ENCODE results near the gene GOLGA8J.

Gene GOLGA8J

DNA sequence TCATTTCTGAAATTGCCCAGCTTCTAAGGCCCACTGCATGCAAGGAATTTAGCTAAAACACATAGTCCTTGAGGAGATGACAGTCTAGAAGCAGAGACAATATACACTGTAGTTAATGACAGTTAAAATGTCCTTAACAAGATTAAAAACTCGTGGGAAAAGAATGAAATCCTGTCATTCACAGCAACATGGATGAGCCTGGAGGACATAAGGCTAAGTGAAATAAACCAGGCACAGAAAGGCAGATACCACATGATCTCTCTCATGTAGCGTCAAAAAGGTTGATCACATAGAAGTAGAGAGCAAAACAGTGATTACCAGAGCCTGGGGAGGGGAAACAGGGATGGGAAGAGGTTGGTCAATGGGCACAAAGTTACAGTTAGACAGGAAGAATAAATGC, 36.3 kb upstream of the GOLGA8J start:
- no peaks in the 10 kb centered on the region for H3K4me1 ChIP-seq (ENCODE audit: insufficient read depth, poor library complexity, severe bottlenecking)
- no peak for ATAC-seq (ENCODE audit: low read depth)
- no peak overlapping the region for H3K4me3 ChIP-seq (ENCODE audit: severe bottlenecking)
- H3K27ac ChIP-seq (ENCODE audit: poor library complexity, severe bottlenecking), result no peak overlapping the region
- no peak for DNase-seq (ENCODE audit: low spot score)
- no peaks in the 10 kb centered on the region for H3K27me3 ChIP-seq (ENCODE audit: insufficient read depth, poor library complexity, severe bottlenecking)
- TF ChIP-seq CTCF (IDR thresholded peaks at IDR 0.05; ENCODE audit: poor library complexity, severe bottlenecking), result no peak
- H3K36me3 ChIP-seq (ENCODE audit: low read depth), result no peaks in the 10 kb centered on the region
- H3K9me3 ChIP-seq (ENCODE audit: severe bottlenecking), result no peaks in the 10 kb centered on the region

DNA sequence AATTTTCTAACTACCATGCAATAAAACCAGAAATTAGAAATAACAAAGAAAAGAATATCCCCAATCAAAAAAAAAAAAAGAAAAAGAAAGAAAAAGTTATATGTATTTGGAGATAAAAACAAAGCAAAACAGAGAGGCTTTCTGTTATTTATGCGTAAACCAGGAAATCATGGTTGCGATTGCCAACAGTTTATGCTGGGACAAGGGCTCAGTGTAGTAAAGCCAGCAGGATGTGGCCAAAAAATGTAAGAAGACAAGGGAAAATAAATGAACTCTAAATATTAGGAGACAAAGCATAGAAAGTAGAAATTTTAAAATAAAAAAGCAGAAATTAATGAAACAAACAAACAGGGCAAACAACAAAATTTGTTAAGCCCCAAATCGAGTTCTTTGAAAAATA, 27.2 kb upstream of the GOLGA8J start:
- TF ChIP-seq CTCF (IDR thresholded peaks at IDR 0.05; ENCODE audit: poor library complexity, severe bottlenecking), result no peak
- H3K9me3 ChIP-seq (ENCODE audit: severe bottlenecking), result no peaks in the 10 kb centered on the region
- H3K27ac ChIP-seq (ENCODE audit: poor library complexity, severe bottlenecking), result no peak overlapping the region
- no peak for ATAC-seq (ENCODE audit: low read depth)
- no peaks in the 10 kb centered on the region for H3K36me3 ChIP-seq (ENCODE audit: low read depth)
- no peak for DNase-seq (ENCODE audit: low spot score)
- no peak overlapping the region for H3K4me3 ChIP-seq (ENCODE audit: severe bottlenecking)
- no peaks in the 10 kb centered on the region for H3K27me3 ChIP-seq (ENCODE audit: insufficient read depth, poor library complexity, severe bottlenecking)
- H3K4me1 ChIP-seq (ENCODE audit: insufficient read depth, poor library complexity, severe bottlenecking), result no peaks in the 10 kb centered on the region

DNA sequence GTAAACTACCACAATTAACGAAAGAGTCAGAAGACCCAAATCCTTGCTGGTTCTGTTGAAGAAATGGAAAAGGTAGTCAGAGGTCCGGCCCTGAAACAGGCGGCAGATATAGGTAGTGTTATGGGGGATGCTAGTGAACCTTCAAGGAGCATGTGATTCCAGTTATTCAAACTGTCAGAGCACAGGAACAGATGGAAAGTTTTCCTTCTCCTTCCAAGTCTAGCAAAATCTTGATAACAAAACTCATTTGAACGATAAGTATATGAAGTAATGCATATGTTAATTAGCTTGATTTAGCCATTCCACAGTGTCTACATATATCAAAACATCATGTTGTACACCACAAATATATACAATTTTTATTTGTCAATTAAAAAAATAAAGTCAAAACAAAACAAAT, 26.6 kb upstream of the GOLGA8J start:
- no peaks in the 10 kb centered on the region for H3K27me3 ChIP-seq (ENCODE audit: insufficient read depth, poor library complexity, severe bottlenecking)
- H3K27ac ChIP-seq (ENCODE audit: poor library complexity, severe bottlenecking), result no peak overlapping the region
- TF ChIP-seq CTCF (IDR thresholded peaks at IDR 0.05; ENCODE audit: poor library complexity, severe bottlenecking), result no peak
- ATAC-seq (ENCODE audit: low read depth) (no peak), DNase-seq (ENCODE audit: low spot score) (no peak)
- H3K4me3 ChIP-seq (ENCODE audit: severe bottlenecking), result no peak overlapping the region
- no peaks in the 10 kb centered on the region for H3K4me1 ChIP-seq (ENCODE audit: insufficient read depth, poor library complexity, severe bottlenecking)
- H3K9me3 ChIP-seq (ENCODE audit: severe bottlenecking), result no peaks in the 10 kb centered on the region
- H3K36me3 ChIP-seq (ENCODE audit: low read depth), result no peaks in the 10 kb centered on the region

DNA sequence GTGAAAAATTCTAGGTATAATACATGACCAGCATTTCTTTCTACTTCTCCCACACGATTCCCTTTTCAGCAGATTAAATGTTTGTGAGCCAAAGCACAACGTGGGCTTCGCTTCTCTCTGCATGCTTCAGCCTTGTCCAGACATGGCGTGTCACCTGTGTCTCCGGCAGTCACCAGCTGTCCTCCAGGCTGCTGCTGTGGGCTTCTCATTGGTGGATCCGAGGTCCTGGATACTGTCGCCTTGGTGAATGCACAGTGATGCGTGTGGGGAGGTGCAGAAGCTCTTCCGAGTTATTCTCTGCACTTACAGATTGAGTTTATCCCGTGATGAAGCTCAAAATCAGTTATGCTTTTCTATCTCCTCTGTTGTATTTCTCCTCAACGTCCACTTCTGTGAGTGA, 23.0 kb upstream of the GOLGA8J start:
- Histone ChIP-seq H3K4me3 (ENCODE audit: severe bottlenecking) (no peak overlapping the region), H3K9me3 (ENCODE audit: severe bottlenecking) (no peaks in the 10 kb centered on the region), H3K27ac (ENCODE audit: poor library complexity, severe bottlenecking) (no peak overlapping the region), H3K27me3 (ENCODE audit: insufficient read depth, poor library complexity, severe bottlenecking) (no peaks in the 10 kb centered on the region), H3K4me1 (ENCODE audit: insufficient read depth, poor library complexity, severe bottlenecking) (peaks cover 4% of the 10 kb centered on the region), H3K36me3 (ENCODE audit: low read depth) (no peaks in the 10 kb centered on the region)
- DNase-seq (ENCODE audit: low spot score) (no peak), ATAC-seq (ENCODE audit: low read depth) (no peak)
- TF ChIP-seq CTCF (IDR thresholded peaks at IDR 0.05; ENCODE audit: poor library complexity, severe bottlenecking), result no peak

GRCh38 chr15:30062881-30063280, 19.9 kb upstream of the GOLGA8J start:
- H3K27ac ChIP-seq (ENCODE audit: poor library complexity, severe bottlenecking), result no peak overlapping the region
- ATAC-seq (ENCODE audit: low read depth) (peak; percentile 33; the same call in 2 of the 3 replicates), DNase-seq (ENCODE audit: low spot score) (no peak)

More at GRCh38 chr15:30062881-30063280, 19.9 kb upstream of the GOLGA8J start:
- H3K9me3 ChIP-seq (ENCODE audit: severe bottlenecking), result no peaks in the 10 kb centered on the region
- no peaks in the 10 kb centered on the region for H3K27me3 ChIP-seq (ENCODE audit: insufficient read depth, poor library complexity, severe bottlenecking)
- peaks cover 12% of the 10 kb centered on the region for H3K4me1 ChIP-seq (ENCODE audit: insufficient read depth, poor library complexity, severe bottlenecking)
- no peak for TF ChIP-seq CTCF (IDR thresholded peaks at IDR 0.05; ENCODE audit: poor library complexity, severe bottlenecking)
- H3K4me3 ChIP-seq (ENCODE audit: severe bottlenecking), result no peak overlapping the region
- H3K36me3 ChIP-seq (ENCODE audit: low read depth), result no peaks in the 10 kb centered on the region
